GM18520 (cell line): Measurements from ENCODE around the gene RNF5.

Experiments used
- ATAC-seq: cut with Tn5 transposase; IDR thresholded peaks from one replicate; pipeline ENCODE4 v1.9.1; 2021; ENCODE audit not compliant: unreplicated experiment

RNF5 gene

DNA sequence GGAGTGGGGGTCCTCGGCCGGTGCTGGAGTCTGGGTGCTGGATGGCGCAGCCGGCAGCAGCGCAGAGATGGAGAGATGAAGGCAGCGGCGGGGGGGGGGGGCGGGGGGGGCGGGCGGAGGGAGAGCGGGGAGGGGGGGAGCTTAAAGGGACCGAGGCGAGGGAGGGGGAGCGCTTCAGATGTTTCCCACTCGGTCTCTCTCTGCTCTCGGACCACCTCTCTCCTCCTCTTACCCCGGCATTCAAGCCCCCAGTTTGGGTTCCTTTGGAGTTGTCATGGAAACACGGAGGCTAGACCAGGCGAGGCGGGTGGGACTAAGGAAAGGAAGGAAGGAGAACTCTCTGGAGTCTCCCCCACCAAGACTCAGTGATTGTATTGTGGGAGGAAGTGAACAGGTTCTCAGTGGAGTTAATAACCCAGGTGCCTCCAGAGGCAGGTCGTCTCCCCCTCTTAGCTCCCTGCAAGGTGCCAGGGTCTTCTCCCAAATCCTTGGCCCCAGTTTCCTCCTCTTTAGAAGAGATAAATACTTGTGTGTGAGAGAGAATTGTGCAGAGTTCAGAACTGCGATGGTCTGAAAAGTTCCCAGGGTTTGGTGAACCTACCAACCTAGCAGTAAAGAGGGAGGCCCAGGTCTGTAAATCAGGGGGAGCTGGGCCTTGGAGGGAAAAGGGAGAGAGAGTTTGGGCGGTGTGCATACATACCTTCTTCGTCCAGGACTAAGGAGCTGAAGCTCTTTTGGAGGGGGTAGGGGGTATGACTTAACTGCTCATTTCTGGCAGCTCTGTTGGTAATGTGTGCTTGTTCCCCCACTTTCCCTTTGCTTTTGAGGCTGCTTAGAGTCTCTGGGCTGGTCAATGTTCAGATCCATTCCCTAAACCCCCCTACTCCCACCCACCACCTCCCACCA is 26.1 kb upstream of the RNF5 start, which contains the start of gene PRRT1:
PRRT1 (minus strand) TSS at position 77 of the 906 bp plus-strand sequence. CDS start 112 bp downstream, outside the sequence.
- no peak for ATAC-seq

DNA sequence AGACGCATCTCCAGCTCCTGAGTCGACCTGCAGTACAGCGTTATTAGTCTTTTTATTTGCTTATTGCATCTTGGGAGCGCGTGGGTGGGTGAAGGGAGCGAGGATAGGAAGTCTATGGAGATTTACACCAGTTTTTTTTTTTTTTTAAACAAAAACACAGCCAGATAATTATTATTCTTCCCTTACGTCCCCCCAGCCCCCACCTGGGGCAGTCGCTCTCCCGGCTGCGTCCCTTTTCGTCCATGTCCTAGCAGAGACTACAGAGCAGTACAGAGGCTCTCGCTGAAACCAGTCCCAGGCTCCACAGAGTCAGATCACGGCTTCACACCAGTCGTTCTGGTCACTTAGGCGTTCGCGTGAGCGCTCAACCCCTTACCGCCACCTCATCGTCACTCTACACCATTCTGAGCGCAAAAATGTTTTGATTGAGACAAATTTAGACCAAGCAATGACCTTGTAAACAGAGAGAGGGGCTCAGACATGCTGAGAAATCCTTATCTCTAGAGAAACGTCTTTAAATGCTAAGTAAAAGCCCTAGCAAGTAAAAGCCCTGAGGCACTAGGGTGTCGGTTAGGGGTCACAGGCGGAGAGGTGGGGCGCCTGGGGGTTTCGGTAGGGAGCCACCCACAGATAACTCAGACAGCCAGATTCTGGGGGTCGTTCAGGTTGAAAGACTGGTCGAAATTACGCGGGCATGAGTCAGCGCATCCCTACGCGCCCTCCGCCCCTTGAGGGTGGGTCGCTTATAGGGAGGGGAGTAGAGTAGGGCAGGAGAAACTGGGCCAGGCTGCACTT is 25.2 kb upstream of the RNF5 start:
- no peak for ATAC-seq

DNA sequence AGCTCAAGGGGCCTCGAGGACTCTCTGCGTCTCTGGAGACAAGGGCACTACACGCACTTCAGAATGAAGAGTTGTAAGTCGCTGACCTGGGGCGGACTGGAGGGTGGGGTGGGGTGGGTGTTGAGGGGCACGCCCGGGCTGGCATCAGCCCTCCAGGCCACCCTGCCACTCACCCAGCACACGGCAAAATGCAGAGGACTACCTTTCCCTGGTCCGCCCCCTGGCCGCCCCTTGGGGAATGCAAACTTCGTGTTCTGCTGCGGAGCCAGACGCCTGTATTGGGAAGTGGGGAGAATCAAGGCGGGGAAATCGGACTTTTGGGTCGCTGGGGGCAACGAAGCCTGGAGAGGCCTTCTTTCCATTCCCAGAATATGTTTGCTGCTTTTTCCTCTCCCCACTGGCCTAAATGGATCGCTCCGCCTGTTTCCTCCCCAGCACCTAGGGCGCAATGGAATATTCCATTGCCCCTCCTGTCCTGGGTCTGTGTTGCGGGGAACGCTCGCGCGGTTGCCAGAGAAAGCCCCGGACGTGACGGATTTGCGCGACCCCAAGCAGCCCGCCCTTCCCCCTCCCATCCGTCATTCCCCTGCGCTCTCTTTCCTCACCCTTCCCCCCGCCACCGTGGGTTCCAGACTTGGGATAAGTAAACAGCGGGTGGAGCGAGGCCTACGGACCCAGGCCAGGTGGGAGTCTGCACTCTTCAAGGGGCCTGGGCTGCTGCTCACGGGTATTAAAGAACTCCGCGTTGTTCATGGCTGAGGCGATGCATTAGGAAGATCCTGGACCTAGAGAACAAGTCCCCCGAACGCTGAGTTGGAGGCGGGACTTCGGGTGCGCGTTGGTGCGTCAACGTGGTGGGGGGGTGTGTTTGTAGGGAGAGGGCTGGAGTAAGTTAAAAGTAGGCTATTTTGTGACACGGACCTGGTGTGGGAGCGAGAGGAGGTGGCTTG is 24.4 kb upstream of the RNF5 start, which contains the start of gene PPT2:
PPT2 (plus strand) TSS at position 578 of the 950 bp plus-strand sequence. CDS start 454 bp downstream, outside the sequence.
- ATAC-seq = no peak

DNA sequence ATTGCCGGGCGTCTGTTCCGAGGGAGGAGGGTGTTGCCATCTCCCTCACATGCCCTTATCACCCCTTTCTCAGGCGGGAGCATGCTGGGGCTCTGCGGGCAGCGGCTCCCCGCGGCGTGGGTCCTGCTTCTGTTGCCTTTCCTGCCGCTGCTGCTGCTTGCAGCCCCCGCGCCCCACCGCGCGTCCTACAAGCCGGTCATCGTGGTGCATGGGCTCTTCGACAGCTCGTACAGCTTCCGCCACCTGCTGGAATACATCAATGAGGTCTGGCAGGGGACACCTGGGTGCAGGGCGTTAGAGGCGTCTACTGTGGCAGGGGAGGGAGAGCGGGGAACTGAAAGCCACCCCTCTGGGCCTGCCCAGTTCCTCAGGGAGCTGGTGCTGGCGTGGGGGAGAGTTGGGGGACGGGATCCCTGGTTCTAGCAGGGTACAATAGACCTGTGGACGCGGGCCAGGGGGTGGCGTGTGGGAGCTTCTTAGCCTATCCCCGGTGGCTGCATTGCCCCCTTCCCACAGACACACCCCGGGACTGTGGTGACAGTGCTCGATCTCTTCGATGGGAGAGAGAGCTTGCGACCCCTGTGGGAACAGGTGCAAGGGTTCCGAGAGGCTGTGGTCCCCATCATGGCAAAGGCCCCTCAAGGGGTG is 23.6 kb upstream of the RNF5 start:
- no peak for ATAC-seq

DNA sequence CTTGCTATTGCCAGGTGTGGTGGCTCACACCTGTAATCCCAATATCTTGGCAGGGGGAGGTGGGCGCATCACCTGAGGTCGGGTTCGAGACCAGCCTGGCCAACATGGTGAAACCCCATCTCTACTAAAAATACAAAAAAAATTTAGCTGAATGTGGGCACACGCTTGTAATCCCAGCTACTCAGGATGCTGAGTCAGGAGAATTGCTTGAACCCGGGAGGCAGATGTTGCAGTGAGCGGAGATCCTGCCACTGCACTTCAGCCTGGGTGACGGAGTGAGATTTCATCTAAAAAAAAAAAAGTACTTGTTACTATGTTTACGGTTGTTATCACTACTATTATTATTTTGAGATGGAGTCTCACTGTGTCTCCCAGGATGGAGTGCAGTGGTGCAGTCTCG is 21.3 kb upstream of the RNF5 start:
- ATAC-seq = no peak

DNA sequence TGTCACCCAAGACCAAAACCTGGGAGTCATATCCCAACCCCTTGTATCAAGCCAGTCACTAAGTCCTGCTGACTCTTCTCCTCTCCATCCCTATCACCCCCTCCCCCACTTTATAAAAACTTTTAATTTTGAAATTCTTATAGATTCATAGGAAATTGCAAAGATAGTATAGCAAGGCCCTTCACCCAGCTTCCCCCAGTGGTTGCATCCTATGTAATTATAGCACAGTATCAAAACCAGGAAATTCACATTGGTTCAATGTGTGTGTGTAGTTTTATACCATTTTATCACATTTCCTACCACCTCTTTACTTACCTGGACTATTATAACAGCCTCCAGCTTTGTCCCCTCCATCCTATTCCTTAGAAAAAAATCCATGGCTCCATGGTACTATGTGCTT is 20.2 kb upstream of the RNF5 start:
- ATAC-seq = no peak

DNA sequence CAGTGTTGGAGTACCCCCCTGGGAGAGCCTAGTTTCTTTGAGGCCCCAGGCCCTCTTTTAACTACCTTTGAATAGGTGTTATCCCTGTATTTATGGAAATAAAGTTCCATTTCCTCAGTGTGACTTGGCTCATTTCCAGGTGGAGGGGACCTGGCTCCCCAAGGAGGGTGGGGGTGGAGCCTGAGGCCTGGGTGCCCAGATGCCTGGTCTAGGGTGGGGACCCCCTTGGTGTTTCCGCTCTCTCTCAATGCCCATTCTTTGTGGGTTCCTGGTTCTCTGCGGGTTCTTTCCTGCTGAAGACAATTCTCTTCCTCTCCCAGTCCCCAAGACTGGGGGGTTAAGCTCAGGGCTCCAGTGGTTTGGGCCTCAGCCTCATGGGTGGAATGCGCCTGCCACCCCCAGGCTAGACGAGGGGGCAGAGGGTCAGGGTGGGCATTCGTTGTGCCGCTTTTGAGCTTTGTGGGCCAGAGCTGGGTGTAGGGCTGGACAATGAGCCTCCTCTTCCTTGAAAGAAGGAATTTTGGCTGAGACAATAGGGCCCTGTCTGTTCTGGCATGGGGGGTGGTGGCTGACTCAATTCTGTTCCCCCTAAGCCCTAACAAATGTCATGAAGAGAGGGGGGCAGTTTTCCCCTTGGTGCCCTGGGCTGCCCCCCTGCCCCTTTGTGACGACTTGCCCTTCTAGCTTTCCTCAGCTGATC is 14.5 kb upstream of the RNF5 start:
- ATAC-seq = no peak

DNA sequence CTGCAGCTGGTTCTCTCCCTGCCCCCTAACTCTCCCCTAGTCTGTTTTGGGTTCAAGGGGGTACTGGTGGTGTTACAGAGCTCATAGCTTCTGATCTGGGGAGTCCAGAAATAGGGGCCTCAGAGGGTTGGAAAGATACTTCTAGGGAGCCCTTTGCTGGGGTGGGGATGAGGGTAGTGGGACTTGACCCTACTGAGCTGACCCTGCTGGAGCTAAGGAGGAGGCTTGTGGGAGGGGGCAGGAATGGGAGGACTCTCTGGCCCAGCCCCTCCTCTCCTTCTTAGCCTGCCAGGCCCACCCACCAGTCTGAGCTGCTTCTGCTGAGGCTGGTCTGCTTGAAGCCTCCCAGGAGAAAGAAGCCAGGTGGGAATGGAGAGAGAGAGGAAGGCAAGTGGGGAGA is 13.9 kb upstream of the RNF5 start, which contains the start of gene EGFL8:
EGFL8 (plus strand) TSS at position 301 of the 400 bp plus-strand sequence. CDS start 1,571 bp downstream, outside the sequence.
- ATAC-seq = no peak

DNA sequence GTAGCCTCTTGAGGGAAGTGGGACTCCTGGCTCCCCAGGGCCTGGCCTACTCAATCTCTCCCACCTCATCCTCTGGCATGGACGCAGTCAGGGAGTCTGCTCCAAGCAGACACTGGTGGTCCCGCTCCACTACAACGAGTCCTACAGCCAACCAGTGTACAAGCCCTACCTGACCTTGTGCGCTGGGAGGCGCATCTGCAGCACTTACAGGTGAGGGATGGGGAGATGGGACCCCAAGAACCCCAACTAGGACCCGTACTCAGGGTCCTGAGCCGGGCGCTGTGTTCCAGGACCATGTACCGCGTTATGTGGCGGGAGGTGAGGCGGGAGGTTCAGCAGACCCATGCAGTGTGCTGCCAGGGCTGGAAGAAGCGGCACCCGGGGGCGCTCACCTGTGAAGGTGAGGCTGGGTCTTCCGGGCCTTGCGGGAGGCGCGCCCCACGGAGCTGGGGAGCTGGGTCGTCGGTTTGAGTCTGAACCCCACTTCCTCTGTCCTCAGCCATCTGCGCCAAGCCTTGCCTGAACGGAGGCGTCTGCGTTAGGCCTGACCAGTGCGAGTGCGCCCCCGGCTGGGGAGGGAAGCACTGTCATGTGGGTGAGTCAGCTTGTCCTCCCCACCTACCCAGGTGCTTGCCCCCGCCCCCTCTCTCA is 11.7 kb upstream of the RNF5 start:
- ATAC-seq = no peak

DNA sequence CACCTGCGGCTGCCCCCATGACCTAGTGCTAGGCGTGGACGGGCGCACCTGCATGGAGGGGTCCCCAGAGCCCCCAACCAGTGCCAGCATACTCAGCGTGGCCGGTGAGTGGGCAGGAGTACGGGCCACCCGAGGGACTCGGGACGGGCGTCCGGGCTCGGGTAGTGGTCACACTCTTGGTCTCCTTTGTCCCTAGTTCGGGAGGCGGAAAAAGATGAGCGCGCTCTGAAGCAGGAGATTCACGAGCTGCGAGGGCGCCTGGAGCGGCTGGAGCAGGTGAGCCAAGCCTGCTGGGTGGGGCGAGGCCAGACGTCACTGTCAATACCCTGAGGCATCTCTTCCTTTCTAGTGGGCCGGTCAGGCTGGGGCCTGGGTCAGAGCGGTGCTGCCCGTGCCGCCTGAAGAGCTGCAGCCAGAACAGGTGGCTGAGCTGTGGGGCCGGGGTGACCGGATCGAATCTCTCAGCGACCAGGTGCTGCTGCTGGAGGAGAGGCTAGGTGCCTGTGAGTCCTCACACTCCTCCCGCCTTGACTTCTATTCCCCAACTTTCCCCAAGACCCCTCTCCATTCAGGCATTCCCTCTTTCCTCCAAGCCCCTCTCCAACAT is 10.9 kb upstream of the RNF5 start:
- no peak for ATAC-seq

DNA sequence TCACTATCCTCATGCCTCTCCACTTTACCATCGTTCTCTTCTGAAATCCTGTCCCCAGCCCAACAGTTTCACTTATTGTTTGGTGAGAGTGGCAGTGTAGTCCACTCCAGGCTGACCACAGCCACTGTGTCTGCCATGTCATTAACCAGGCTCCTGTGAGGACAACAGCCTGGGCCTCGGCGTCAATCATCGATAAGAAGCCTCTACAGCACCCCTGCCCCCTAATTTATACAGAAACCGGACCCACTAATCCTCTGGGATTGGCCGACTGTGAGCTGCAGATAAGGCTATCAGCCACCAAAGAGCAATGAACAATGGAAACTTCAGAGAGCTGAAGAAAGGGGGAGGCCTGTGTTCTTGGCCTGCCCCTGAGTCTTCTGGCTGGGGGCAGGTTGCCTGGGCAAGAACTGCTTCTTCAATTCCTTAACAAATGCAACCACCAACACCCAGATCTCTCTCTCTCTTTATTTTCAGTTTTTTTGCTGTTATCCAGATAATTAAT is 10.4 kb upstream of the RNF5 start:
- no peak for ATAC-seq

DNA sequence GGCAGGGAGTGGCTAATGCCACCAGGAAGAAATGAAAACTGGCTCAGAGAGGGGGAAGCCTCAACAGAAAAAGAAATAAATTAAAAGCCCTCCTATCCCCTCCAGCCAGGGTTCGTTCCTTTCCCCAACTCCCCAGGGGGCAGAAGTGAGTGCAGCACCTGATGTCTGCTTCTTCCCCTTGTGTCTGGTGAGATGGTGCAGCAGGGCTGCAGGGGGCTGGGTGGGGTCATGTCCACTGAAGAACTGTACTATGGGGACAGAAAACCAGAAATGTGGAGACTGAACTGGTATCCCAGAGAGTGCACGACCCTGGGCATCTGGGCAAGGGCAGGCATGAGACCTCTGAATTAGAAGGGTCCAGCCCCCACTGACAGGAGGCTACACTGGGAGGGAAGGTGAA is 9.9 kb upstream of the RNF5 start:
- no peak for ATAC-seq

DNA sequence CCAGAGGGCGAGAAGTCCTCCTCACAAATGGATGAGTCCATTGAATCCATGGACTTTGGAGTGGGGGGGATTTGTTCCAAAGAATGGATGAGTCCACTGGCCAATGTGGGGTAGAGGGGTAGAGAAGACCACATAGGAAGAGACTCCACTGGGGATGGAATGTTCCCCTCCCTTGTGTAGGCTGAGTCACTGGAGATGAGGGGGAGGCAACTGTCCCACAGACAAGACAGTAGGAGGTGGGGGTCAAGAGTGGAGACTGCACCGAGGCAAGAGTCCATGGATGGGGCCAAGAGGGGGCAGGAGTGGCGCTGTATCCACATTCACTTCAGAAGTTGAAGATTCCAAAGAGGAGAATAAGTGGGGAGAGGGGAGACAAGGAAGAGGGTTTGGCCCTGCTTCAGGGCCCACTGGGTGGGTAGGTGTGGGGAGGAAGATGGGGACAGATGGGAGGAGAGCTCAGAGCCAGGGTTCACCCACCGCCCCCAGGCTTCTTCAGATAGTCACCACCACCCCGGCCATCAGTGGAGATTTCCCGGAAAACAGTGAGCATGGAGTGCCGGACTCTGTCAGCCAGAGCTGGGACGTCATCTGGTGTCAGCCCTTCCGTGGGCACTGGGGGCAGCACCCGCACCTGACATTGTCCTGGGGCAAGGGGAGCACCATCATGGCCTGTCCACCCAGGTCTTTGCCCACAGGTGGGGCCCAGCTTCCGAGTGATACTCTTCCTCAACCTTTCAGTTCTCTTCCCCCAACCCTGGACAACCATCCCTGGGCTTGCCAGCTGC is 9.2 kb upstream of the RNF5 start:
- no peak for ATAC-seq

DNA sequence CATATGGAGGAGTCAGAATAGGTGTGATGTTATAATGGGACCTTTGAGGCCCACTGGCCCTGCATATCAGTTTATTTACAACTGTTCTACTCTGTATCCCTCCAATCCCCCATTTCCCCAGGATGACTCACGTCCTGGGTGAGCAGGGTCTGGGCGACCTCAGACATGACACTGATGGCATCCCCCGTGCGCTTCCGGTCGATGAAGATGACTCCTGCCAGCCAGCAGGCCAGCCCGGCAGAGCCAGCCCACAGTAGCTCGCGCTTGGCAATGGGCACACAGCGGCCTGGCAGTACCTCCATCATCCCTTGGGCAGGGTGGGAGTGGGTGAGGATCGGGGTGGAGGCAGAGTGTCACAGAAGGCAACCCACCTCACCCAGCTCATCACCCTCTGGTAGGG is 7.9 kb upstream of the RNF5 start:
- ATAC-seq = no peak

DNA sequence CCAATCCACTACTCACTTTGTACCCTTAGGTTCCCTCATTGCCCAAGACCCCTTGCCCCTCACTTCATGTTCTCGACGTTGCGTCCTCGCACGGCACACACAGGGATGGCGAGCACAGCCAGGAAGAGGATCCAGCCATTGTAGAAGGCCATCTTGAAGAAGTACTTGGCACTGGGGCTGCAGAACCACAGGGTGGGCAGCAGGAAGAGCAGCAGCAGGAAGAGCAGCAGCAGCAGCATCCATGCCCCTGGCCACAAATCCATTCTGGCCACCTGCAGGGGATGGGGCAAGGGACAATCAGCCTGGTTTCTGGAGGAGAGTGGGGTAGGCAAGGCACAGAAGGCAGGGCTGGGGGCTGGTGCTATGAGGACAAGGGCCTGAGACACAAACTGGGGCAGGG is 7.0 kb upstream of the RNF5 start:
- no peak for ATAC-seq

DNA sequence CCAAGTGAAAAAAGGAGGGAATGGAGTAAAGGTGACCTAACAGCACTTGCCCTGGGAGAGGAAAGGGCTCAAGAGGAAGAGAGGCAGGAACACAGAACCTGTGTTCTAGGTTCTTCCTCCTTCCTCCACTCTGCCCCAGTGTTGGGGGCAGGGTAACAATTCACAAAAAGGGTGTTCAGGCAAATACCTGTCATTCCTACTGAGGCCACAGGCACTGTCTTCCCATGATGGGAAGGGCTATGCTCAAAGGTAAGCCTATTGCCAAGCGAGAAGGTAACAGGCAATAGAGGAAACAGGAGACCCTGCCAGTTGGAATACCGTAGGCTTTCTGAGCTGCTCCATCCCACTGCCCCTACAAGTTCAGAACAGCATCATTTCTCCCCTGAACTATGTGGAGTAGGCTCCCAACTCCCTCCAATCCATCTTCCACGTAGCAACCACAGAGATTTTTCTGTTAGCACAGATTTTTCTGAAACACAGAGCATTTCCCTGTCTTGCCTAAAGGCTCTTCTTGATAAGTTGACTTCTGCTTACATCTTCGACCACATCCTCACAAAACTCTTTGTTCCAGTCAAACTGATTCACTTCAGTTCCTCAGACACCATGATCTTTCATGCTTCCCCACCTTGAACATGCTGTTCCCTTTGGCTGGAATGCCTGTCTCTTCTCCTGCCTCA is 5.0 kb upstream of the RNF5 start:
- ATAC-seq = no peak

DNA sequence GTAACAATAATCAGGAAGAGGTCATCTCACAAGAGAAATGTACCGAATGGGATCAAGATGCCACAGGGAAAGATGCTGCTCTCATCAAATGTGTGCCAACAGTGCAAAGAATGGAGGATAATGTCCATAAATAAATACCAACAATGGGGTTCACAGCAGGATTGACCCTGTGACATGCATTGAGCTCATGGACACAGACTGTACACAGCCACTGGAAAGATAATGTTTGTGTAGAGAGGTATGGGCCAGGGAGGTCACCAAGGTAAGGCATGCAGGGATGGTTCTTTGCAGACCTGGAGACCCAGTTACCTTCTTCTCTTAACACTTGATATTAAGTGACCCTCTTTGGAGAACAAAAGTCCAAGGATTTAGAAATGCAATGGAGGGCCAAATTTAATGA is 3.8 kb upstream of the RNF5 start:
- ATAC-seq = no peak
